ENCODE results near the gene BTBD19. TPM values are rescaled to one million over a fixed set of nuclear protein-coding genes. Genes with fewer than 3 reads are reported as not detected.
"Not testable (repeated sequence)": the region's sequence is repeated elsewhere in the genome, so short reads cannot be mapped to it uniquely, and the experiment has no call there.

The BTBD19 gene
- total RNA-seq, 4 donors from 2014 or later = 2.6 to 7.4 (median 3.5) TPM

GRCh38 chr1:44835738-44836675 lies 27.7 kb downstream of the BTBD19 start:
- DNase-seq = peak; percentile 86 to 96 (median 93)
- H3K27me3 ChIP-seq = no peaks in the 10 kb centered on the region
- TF ChIP-seq POLR2A (IDR thresholded peaks at IDR 0.05) (no peak), CTCF (IDR thresholded peaks at IDR 0.05) (peak; percentile 68 to 87 (median 77))
- no peaks in the 10 kb centered on the region for H3K9me3 ChIP-seq
- H3K4me3 ChIP-seq = no peak overlapping the region
- H3K27ac ChIP-seq = no peak overlapping the region
- no peaks in the 10 kb centered on the region for H3K4me1 ChIP-seq
- H3K36me3 ChIP-seq = no peaks in the 10 kb centered on the region

GRCh38 chr1:44838294-44838693 lies 30.0 kb downstream of the BTBD19 start:
- DNase-seq, H3K27me3 ChIP-seq, H3K4me3 ChIP-seq, H3K27ac ChIP-seq, H3K36me3 ChIP-seq, H3K9me3 ChIP-seq, H3K4me1 ChIP-seq: not testable (repeated sequence)

GRCh38 chr1:44839576-44839975 lies 31.3 kb downstream of the BTBD19 start:
- Histone ChIP-seq H3K27ac (no peak overlapping the region), H3K4me1 (peaks cover 0 to 11% (median 9%) of the 10 kb centered on the region in 4 donors), H3K9me3 (no peaks in the 10 kb centered on the region), H3K4me3 (no peak overlapping the region), H3K36me3 (no peaks in the 10 kb centered on the region), H3K27me3 (peaks cover 0 to 4% of the 10 kb centered on the region in 2 donors)
- TF ChIP-seq CTCF (IDR thresholded peaks at IDR 0.05) (no peak), POLR2A (IDR thresholded peaks at IDR 0.05) (no peak)
- DNase-seq = no peak

GRCh38 chr1:44842486-44842861 lies 34.2 kb downstream of the BTBD19 start:
- DNase-seq = no peak
- H3K27ac ChIP-seq = peak overlapping the region in 3 of 4 donors; percentile 4 to 38 (median 21)
- peaks cover 0 to 4% of the 10 kb centered on the region in 2 donors for H3K27me3 ChIP-seq
- no peaks in the 10 kb centered on the region for H3K9me3 ChIP-seq
- H3K4me3 ChIP-seq = peak overlapping the region; percentile 27 to 63 (median 51)
- no peaks in the 10 kb centered on the region for H3K36me3 ChIP-seq
- no peak for TF ChIP-seq POLR2A (IDR thresholded peaks at IDR 0.05)
- no peak for TF ChIP-seq CTCF (IDR thresholded peaks at IDR 0.05)
- H3K4me1 ChIP-seq = peaks cover 0 to 11% (median 9%) of the 10 kb centered on the region in 4 donors

GRCh38 chr1:44842862-44843655 lies 34.7 kb downstream of the BTBD19 start, which contains the start of gene PTCH2:
Gene PTCH2, minus strand, starts transcription at chr1:44843253. Its CDS starts 321 bp downstream, at chr1:44842932.
- Histone ChIP-seq H3K27ac (peak within 1 kb of the TSS in 3 of 4 donors; percentile 4 to 38 (median 21)), H3K4me3 (peak within 1 kb of the TSS; percentile 27 to 63 (median 51)), H3K36me3 (no peaks in the 10 kb centered on the region), H3K4me1 (peaks cover 0 to 11% (median 9%) of the 10 kb centered on the region in 4 donors), H3K9me3 (no peaks in the 10 kb centered on the region), H3K27me3 (peaks cover 0 to 4% of the 10 kb centered on the region in 2 donors)
- TF ChIP-seq CTCF (IDR thresholded peaks at IDR 0.05) (no peak), POLR2A (IDR thresholded peaks at IDR 0.05) (no peak)
- peak; percentile 29 to 69 (median 62) for DNase-seq

All from Peyer's patch (tissue), 4 donors.